ENCODE data around the gene NELFA.
"Not testable (repeated sequence)": the region's sequence is repeated elsewhere in the genome, so short reads cannot be mapped to it uniquely, and the experiment has no call there.

The NELFA gene

DNA sequence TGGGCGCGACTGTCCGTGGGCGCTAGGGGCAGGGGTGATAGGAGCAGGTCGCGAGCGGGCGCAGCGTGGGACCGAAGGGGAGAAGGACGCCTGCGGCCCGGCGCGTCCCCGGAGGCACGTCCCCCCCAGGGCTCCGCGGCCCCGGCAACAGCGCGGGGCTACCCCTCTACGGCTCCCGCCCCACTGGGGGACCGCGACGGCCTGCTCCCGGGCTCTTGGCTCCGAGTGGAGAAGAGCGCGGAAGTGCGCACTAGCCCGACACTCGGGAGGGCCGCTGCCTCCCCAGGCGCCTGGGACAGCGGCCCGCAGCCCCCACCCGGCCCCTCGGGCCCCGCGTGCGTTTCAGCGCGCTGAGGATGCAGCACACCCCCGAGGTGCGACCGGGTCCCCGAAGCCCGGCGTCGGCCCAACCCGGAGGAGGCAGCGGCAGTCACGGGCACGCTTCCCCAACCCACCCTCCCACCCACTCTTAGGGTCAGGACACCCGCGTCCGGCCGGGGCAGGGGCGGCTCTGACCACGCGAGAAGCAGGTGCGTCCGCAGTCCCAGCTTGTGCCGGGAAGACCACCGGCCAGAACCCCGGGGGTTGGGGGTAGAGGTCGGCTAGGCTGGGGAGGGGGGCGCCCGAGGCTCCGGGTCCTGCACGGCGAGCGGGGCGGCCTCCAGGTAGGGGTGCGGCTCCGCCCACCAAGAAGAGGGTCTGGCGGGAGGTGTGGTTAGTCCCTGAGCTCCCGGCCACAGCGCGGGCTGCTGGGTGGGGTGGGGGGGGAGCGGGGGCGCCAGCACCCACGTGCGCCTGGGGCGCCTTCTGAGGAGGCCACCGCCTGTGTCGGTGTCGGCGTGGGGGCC, 31.8 kb upstream of the NELFA start:
- DNase-seq, result no peak

DNA sequence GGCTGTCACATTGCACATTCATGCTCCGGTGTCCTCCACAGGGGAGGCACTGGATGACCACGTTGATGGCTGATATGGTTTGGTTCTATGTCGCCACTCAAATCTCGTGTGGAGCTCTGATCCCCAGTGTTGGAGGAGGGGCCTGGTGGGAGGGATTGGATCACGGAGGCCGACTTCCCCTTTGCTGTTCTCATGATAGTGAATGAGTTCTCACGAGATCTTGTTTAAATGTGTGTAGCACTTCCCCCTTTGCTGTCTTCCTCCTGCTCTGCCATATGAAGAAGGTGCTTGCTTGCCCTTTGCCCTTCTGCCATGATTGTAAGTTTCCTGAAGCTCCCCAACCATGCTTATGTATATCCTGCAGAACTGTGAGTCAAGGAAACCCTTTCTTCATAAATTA, 28.1 kb upstream of the NELFA start:
- DNase-seq, result no peak

DNA sequence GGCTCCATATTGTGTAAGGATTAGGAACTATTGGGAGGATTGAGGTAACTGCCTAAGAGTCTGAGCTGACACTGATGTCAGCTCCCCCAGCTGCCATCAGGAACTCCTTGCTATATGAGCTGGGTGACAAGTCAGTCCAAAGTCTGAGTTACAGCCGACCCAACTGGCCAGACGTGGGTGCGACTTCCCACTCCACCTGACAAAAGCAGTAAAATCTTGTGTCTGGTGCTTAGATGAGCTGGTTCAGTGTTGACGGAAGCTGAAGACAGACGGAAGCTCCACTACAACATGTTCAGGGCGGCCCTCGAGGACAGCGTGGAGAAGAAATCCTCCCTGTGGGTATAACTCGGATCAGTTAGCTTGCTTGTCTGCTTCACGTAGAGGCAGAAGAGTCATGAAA, 27.6 kb upstream of the NELFA start:
- DNase-seq, result no peak

DNA sequence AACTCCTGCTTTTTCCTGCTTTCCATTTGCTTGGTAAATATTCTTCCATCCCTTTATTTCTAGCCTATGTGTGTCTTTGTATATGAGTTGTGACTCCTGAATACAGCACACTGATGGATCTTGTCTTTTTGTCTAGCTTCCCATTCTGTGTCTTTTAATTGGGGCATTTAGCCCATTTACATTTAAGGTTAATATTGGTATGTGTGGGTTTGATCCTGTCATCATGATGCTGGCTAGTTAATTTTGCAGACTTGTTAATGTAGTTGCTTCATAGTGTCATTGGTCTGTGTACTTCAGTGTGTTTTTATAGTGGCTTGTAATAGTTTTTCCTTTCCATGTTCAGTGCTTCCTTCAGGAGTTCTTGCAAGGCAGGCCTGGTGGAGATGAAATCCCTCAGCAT, 22.4 kb upstream of the NELFA start:
- not testable (repeated sequence) for DNase-seq

DNA sequence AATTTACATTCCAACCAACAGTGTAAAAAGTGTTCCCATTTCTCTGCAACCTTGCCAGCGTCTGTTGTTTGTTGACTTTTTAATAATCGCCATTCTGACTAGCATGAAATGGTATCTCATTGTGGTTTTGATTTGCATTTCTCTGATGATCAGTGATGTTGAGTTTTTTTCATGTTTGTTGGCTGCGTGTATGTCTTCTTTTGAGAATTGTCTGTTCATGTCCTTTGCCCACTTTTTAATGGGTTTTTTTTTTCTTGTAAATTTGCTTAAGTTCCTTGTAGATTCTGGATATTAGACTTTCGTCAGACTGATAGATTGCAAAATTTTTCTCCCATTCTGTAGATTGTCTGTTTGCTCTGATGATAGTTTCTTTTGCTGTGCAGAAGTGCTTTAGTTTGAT, 18.3 kb upstream of the NELFA start:
- not testable (repeated sequence) for DNase-seq

DNA sequence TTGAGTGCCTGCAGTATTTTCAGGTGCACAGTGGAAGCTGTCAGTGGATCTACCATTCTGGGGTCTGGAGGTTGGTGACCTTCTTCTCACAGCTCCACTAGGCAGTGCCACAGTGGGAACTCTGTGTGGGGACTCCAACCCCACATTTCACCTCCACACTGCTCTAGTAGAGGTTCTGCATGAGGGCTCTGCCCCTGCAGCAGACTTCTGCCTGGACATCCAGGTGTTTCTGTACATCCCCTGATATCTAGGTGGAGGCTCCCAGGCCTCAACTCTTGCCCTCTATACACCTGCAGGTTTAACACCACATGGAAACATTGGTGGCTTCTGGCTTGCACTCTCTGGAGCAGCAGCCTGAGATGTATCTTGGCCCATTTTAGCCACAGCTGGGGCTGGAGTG, 17.0 kb upstream of the NELFA start:
- no peak for DNase-seq

DNA sequence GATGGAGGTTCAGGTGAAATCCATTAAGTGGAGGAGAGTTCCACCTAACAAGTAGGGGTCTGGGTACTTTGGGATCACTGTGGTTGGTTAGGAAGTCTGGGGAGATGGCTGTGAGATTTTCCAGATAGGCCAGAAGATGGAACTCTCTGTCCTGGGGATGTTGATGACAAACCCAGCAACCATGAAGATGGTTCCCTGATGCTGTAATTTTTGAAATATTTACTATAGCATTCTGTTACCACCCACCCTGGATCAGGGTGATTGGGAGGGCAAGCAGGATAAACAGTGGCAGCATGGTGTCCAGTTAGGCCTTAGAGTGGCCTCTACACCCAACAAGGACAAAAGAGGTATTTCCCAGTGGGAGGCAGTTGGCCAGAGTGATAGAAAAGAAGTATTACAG, 15.9 kb upstream of the NELFA start:
- no peak for DNase-seq

DNA sequence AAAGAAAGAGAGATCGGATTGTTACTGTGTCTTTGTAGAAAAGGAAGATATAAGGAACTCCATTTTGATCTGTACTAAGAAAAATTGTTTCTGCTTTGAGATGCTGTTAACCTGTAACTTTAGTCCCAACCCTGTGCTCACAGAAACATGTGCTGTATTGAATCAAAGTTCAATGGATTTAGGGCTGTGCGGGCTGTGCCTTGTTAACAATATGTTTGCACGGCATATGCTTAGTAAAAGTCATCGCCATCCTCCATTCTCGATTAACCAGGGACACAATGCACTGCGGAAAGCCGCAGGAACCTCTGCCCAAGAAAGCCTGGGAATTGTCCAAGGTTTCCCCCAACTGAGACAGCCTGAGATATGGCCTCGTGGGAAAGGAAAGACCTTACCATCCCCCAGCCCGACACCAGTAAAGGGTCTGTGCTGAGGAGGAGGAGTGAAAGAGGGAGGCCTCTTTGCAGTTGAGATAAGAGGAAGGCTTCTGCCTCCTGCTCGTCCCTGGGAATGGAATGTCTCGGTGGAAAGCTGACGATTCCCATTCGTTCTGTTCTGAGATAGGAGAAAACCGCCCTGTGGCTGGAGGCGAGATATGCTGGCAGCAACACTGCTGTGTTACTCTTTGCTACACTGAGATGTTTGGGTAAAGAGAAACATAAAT, 12.7 kb upstream of the NELFA start:
- not testable (repeated sequence) for DNase-seq

DNA sequence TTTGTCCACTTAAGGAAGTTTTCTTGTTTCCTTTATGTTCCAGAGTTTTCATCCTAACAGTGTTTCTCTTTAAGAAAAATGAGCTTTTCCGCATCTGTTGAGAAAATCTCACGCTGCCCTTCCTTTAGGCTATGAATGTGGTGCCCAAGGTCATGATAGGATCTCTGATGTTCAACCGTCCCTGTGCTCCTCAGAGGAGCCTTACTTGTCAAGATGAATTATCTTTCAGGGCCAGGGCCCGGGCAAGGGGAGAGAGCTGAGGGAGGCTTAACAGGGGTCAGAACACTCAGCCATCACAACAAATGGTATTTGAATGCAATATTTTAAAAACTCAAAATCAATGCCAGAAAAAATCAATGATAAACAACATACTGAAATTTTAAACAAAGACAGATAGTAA, 6.2 kb upstream of the NELFA start:
- DNase-seq, result no peak

DNA sequence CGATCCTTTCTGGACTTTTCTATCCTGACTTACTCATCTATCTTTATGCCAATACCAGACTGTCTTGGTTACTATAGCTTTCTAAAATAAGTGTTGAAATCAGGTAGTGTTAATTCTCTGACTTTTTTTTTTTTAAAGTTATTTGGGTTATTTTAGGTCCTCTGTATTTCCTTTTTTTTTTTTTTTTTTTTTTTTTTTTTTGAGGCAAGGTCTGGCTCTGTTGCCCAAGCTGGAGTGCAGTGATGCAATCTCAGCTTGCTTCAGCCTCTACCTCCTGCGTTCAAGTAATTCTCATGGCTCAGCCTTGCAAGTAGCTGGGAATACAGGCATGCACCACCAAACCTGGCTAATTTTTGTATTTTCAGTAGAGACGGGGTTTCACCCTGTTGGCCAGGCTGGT, 2.8 kb upstream of the NELFA start:
- no peak for DNase-seq

DNA sequence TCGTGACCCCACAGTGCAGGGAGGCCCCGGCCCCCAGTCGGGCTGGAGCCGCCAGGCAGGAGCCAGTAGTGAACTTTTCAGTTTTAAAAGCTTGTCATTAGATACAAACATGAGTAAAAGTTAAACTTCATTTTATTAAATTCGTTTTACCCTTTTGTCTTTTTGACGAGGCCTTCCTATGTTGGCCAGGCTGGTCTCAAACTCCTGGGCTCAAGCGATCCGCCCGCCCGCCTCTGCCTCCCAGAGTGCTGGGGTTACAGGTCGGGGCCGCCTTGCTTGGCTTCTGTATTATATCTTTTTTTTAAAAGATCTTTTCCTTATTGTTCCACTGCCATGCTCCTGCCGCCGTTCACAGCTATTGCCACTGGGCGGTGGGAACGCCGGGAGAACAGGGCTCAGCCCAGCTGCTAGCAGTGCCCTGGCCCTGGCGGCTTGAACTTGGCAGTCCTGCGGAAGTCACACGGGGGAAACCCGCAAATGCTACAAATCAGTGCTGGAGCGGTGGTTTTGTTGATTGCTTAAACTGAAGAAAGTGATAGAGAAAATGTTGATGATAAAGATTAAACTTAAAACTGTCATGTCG, 968 bp upstream of the NELFA start:
- DNase-seq, result peak; percentile 57

DNA sequence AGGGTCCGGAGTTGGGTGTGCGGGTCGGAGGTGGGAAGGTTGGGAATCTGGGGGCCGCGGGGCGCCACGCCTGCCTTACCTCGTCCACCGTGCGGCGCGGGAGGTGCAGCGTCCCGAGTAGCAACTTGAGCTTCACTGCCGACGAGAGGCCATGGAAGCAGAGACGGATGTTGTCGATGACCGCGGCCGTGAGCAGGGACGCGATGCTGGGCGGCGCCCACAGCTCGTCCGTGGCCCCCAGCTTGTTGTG, 178 bp downstream of the NELFA start:
- DNase-seq, result no peak

DNA sequence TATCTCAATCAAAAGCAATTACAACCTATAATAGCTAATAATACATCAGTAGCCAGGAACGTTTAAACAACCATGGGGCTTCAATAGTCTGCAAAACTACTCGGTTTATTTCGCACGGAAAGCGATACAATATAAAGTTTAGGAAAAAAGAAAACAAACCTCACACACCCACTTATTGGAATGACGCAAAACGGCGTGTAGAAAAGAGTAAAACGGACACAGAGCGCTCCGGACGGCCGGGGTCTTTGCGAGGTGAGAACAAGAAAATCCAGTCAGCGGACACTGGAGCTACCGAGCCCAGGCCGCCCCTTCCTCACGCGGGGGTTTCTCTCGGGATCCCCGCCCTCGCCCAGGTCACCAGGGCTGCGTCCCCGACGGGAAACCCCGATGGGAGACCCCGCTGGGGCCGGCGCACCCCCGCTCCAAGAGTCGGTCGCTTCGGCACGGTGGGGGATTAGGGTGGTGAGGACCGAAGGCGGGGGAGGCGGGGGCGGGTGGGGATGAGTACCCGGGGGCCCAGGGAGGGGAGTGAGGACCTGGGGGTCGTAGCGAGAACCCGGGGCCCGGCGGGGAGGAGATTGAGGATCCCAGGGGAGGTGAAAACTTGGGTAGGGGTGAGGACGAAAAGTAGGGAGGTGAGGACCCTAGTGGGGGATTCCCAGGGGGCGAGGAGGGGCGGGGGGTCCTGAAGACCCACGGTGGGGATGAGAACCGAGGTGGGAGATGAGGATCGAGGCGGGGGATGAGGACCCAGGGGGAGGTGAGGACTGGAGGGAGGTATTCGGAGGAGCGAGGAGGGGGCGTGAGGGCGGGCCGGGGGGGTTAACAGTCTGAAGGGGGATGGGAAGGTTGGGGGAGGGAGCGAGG, 737 bp downstream of the NELFA start:
- no peak for DNase-seq

DNA sequence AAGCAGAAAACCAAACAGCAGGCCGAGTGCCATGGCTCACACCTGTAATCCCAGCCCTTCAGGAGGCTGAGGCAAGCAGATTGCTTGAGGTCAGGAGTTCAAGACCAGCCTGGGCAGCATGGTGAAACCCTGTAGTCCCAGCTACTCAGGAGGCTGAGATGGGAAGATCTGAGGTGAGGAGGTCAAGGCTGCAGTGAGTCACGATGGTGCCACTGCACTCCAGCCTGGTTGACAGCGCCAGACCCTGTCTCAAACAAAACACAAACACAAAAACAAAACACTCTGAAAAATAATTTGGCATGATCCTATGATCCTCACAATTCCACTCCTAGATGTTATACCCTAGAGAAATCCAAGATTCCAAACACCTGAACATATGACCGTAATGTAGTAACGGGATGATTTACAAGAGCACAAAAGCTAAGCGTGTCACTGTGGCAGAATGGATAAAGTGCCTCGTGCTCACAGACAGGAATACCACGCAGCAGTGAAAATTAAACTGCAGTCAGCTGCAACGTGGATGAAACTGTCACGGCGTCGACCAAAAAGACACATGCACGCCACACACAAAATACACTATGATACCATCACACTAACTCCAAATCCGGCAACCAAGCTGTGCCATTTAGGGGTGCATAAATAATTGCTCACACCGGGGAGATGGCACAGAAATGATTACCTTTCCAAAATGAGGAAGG, 1.7 kb downstream of the NELFA start:
- DNase-seq, result no peak

DNA sequence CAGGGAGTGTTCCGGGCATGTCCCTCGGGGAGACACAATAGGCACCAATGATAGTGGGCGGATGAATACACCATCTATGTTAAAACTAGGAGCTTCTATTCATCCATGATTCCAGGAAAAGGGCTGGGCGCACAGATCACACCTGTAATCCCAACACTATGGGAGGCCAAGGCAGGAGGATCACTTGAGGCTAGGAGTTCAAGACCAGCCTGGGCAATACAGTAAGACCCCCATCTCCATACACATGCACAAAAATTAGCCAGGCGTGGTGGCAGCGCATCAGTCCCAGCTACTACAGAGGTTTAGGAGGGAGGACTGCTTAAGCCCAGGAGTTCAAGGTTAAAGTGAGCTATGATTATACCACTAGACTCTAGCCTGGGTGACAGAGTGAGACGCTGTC, 2.4 kb downstream of the NELFA start:
- no peak for DNase-seq

DNA sequence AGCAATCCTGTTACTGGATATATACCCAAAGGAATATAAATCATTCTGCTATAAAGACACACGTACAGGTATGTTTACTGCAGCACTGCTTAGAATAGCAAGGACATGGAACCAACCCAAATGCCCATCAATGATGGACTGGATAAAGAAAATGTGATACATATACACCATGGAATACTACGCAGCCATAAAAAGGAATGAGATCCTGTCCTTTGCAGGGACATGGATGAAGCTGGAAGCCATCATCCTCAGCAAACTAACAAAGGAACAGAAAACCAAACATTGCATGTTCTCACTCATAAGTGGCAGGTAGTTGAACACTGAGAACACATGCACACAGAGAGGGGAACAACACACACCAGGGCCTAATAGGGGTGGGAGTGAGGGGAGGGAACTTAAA, 5.4 kb downstream of the NELFA start:
- DNase-seq, result not testable (repeated sequence)

DNA sequence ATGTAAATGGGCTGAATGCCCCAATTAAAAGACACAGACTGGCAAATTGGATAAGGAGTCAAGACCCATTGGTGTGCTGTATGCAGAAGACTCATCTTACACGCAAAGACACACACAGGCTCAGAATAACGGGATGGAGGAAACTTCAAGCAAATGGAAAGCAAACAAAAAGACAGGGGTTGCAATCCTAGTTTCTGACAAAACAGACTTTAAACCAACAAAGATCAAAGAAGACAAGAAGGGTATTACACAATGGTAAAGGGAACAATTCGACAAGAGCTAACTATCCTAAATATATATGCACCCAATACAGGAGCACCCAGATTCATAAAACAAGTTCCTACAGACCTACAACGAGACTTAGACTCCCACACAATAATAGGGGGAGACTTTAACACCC, 9.5 kb downstream of the NELFA start:
- not testable (repeated sequence) for DNase-seq

DNA sequence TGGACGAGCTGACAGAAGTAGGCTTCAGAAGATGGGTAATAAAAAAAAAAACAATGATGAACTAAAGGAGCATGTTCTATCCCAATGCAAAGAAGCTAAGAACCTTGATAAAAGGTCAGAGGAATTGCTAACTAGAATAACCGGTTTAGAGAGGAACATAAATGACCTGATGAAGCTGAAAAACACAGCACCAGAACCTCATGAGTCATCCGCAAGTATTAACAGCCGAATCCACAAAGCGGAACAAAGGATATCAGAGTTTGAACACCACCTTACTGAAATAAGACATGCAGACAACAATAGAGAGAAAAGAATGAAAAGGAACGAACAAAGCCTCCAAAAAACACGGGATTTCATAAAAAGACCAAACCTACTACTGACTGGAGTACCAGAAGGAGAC, 10.5 kb downstream of the NELFA start:
- DNase-seq, result no peak

DNA sequence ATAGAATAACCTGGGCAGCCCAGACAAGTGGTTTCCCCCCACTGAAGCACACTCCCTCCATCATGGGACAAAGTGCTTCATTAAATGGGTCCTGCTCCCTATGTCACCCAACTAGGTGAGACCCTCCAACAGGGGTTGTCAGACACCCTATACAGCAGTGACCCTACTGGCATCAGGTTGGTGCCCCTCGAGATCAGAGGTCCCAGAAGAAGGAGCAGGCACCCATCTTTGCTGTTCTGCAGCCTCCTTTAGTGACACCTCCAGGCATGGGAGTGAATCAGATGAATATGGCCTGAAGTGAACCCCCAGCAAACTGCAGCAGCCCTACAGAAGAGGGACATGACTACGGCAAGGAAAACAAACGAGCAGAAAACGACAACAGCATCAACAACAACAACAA, 11.1 kb downstream of the NELFA start:
- DNase-seq, result no peak

DNA sequence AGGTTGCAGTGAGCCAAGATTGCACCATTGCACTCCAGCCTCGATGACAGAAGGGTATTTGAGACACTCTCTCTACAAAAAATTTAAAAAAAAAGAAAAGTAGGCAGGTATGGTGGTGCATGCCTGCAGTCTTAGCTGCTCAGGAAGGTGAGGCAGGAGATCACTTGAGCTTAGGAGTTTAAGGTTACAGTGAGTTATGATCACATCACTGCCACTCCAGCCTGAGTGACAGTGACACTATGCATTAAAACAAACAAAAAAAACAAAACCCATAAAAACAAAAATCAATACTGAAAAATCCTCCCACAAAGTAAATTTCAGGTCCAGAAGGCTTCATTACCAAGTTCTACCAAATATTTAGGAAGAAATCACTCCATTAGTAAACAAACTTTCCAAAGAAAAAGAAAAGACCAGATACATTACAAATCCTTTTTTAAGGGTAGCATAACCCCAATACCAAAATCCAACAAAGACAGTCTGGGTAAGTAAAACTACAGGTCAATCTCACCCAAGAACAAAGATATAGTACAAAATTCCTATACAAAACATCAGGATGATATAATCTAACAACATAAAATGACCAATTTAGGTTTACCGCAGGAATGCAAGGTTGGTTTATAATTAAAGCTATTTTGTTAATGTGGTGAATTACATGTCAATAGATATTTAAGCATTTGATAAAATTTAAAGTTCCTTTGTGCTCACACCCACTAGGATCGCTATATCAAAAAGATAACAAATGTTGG, 11.7 kb downstream of the NELFA start:
- DNase-seq, result no peak

DNA sequence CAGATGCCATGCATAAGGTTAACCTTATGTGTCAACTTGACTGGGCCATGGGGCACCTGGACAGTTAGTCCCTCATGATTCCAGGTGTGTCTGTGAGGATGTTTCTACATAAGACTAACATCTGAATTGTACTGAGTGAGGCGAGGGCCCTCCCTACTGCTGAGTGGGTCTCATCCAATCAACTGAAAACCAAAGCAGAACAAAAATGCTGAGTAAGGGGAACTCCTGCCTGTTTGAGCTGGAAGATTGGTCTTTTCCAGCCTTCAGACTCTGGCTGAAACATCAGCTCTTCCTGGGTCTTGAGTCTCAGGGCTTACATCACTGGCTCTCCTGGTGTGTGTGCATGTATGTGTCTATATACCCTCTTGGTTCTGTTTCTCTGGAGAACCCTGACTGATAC, 13.8 kb downstream of the NELFA start:
- no peak for DNase-seq

All from NCI-H1694 treated with DMSO at 0.1 percent for 48 hours (cell line).